Esophagus muscularis mucosa (tissue), 4 donors: ENCODE measurements around the gene CALHM5.

ENCODE experiments used
- CTCF ChIP-seq, 3 experiments: fragments of 200-600 bp in 2 of 3; fragments of 450-650 bp in 1 of 3; sonication (generic) in 2 of 3; IDR thresholded peaks; one replicate each; pipeline ENCODE4 v1.5.1; 2017 to 2019; ENCODE audit warnings: antibody characterized with exemption in 3 of 3, mild to moderate bottlenecking in 2 of 3, moderate library complexity in 1 of 3
- EP300 ChIP-seq: sonication (generic); formaldehyde crosslinking; IDR thresholded peaks from one replicate; pipeline ENCODE4 v1.6.1; 2017; ENCODE audit warnings: antibody characterized with exemption
- POLR2A ChIP-seq: fragments of 450-650 bp; IDR thresholded peaks from one replicate; pipeline ENCODE4 v1.6.1; 2017; ENCODE audit warnings: antibody characterized with exemption, moderate library complexity, mild to moderate bottlenecking, low read depth

DNA sequence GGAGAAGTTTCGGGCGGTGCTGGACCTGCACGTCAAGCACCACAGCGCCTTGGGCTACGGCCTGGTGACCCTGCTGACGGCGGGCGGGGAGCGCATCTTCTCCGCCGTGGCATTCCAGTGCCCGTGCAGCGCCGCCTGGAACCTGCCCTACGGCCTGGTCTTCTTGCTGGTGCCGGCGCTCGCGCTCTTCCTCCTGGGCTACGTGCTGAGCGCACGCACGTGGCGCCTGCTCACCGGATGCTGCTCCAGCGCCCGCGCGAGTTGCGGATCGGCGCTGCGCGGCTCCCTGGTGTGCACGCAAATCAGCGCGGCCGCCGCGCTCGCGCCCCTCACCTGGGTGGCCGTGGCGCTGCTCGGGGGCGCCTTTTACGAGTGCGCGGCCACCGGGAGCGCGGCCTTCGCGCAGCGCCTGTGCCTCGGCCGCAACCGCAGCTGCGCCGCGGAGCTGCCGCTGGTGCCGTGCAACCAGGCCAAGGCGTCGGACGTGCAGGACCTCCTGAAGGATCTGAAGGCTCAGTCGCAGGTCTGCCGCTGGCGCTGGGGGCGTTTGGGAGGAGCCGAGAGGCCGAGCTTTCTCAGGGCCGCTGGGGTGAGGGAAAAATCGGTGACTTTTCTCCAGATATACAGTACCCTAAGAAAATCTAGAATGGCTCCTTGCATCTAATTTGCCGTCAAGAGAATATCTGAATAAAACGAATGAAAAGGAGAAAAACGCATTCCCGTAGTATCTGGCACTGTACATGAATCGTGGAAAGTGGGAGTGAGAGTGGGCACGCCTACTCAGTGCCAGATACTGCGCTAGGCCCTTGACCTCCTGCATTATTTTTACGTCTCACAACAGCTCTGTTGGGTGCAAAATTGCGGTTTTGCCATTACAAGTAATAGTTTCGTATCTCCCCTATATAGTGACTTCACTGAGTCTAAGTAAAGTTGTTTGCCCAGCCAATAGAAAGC is 49.2 kb upstream of the CALHM5 start:
- TF ChIP-seq CTCF (IDR thresholded peaks at IDR 0.05): no peak
- TF ChIP-seq POLR2A: no peak
- no peak for TF ChIP-seq EP300
